ENCODE results near the gene AMIGO2.
"Not testable (repeated sequence)": the region's sequence is repeated elsewhere in the genome, so short reads cannot be mapped to it uniquely, and the experiment has no call there.

Gene AMIGO2

GRCh38 chr12:47079468-47079980, at the start of gene AMIGO2, which contains the start of gene PCED1B:
Gene AMIGO2 (minus strand): TSS chr12:47079959. CDS start chr12:47079002, 957 bp downstream.
Gene PCED1B (plus strand): TSS chr12:47079621. CDS start chr12:47235064, 155,443 bp downstream.
- DNase-seq, result no peak

- DNase-seq, result no peak
Observed at GRCh38 chr12:47126246-47126645, 46.5 kb upstream of the AMIGO2 start.

- no peak for DNase-seq
Observed at GRCh38 chr12:47124451-47124850, 44.7 kb upstream of the AMIGO2 start.

GRCh38 chr12:47123730-47124129, 44.0 kb upstream of the AMIGO2 start:
- no peak for DNase-seq

- no peak for DNase-seq
Observed at GRCh38 chr12:47122602-47123001, 42.8 kb upstream of the AMIGO2 start.

- DNase-seq, result no peak
Observed at GRCh38 chr12:47121146-47121545, 41.4 kb upstream of the AMIGO2 start.

- DNase-seq, result no peak
Observed at GRCh38 chr12:47120736-47121135, 41.0 kb upstream of the AMIGO2 start.

- DNase-seq, result not testable (repeated sequence)
Observed at GRCh38 chr12:47117305-47117704, 37.5 kb upstream of the AMIGO2 start.

- DNase-seq, result no peak
Observed at GRCh38 chr12:47114481-47114892, 34.7 kb upstream of the AMIGO2 start.

- DNase-seq, result no peak
Observed at GRCh38 chr12:47112679-47113078, 32.9 kb upstream of the AMIGO2 start.

GRCh38 chr12:47111854-47112253, 32.1 kb upstream of the AMIGO2 start:
- no peak for DNase-seq

GRCh38 chr12:47111392-47111778, 31.6 kb upstream of the AMIGO2 start:
- no peak for DNase-seq

- no peak for DNase-seq
Observed at GRCh38 chr12:47110718-47111391, 31.1 kb upstream of the AMIGO2 start.

- no peak for DNase-seq
Observed at GRCh38 chr12:47110011-47110541, 30.3 kb upstream of the AMIGO2 start.

- no peak for DNase-seq
Observed at GRCh38 chr12:47107926-47108325, 28.2 kb upstream of the AMIGO2 start.

GRCh38 chr12:47107446-47107845, 27.7 kb upstream of the AMIGO2 start:
- DNase-seq, result no peak

- no peak for DNase-seq
Observed at GRCh38 chr12:47105914-47106674, 26.3 kb upstream of the AMIGO2 start.

- DNase-seq, result no peak
Observed at GRCh38 chr12:47102845-47103651, 23.3 kb upstream of the AMIGO2 start.

- DNase-seq, result no peak
Observed at GRCh38 chr12:47102406-47102805, 22.6 kb upstream of the AMIGO2 start.

GRCh38 chr12:47100160-47100559, 20.4 kb upstream of the AMIGO2 start:
- DNase-seq, result no peak

GRCh38 chr12:47099610-47100009, 19.9 kb upstream of the AMIGO2 start:
- no peak for DNase-seq

- DNase-seq, result no peak
Observed at GRCh38 chr12:47098099-47098498, 18.3 kb upstream of the AMIGO2 start.
